OCI-LY3 (cell line): ENCODE data around the gene DOHH.

Experiments used
- CTCF ChIP-seq: fragments of 200-600, 300-600 bp; sonication (generic); IDR thresholded peaks from 2 replicates; pipeline ENCODE4 v1.5.1; 2014; ENCODE audit warnings: antibody characterized with exemption, low read length, low read depth
- EZH2phosphoT487 ChIP-seq: fragments of 200-600 bp; shearing (Covaris generic); IDR thresholded peaks from 2 replicates; pipeline ENCODE4 v1.6.1; 2018; ENCODE audit warnings: antibody characterized with exemption, mixed run types, low read depth

GRCh38 chr19:3500429-3501101 lies at the start of gene DOHH:
- TF ChIP-seq CTCF (no peak), EZH2phosphoT487 (no peak)
